Endodermal cell (in vitro differentiated cells): ENCODE measurements around the gene DICER1. TPM values are rescaled to one million over a fixed set of nuclear protein-coding genes. Genes with fewer than 3 reads are reported as not detected.

Experiments
- DNase-seq: peaks from one replicate; pipeline ENCODE4 v3.0.0-alpha.2; 2017
- H3K27ac ChIP-seq: 2 replicates; pipeline ENCODE4 v1.5.1; 2013; ENCODE audit warnings: mild to moderate bottlenecking, low read depth, low read length, moderate library complexity
- H3K27me3 ChIP-seq: 2 replicates; pipeline ENCODE4 v1.6.1; 2013; ENCODE audit warnings: mild to moderate bottlenecking, low read length, moderate library complexity; ENCODE audit not compliant: insufficient read depth, control insufficient read depth, poor library complexity, severe bottlenecking
- H3K36me3 ChIP-seq: 2 replicates; pipeline ENCODE4 v1.7.0; 2013; ENCODE audit warnings: mild to moderate bottlenecking, low read length, moderate library complexity; ENCODE audit not compliant: control insufficient read depth, insufficient read depth
- H3K4me1 ChIP-seq: one replicate; pipeline ENCODE4 v1.7.0; 2013; ENCODE audit warnings: low read length; ENCODE audit not compliant: control insufficient read depth, insufficient read depth
- H3K4me3 ChIP-seq: 2 replicates; pipeline ENCODE4 v1.5.1; 2013; ENCODE audit warnings: mild to moderate bottlenecking, low read length, moderate library complexity
- H3K9ac ChIP-seq: 2 replicates; pipeline ENCODE4 v1.6.1; 2013; ENCODE audit warnings: mild to moderate bottlenecking, low read length, moderate library complexity; ENCODE audit not compliant: poor library complexity, severe bottlenecking; ENCODE audit errors: extremely low read depth
- H3K9me3 ChIP-seq: 2 replicates; pipeline ENCODE4 v1.6.1; 2013; ENCODE audit warnings: mild to moderate bottlenecking, low read length, moderate library complexity; ENCODE audit not compliant: control insufficient read depth
- H3K27ac Mint-ChIP-seq: 2 replicates; pipeline ENCODE4 v1.8.0; 2020; ENCODE audit warnings: mixed read lengths
- H3K27me3 Mint-ChIP-seq: 2 replicates; pipeline ENCODE4 v1.8.0; 2021; ENCODE audit warnings: mild to moderate bottlenecking, mixed read lengths; ENCODE audit not compliant: insufficient read depth
- H3K36me3 Mint-ChIP-seq: 2 replicates; pipeline ENCODE4 v1.8.0; 2020; ENCODE audit warnings: low read depth, mixed read lengths
- H3K4me1 Mint-ChIP-seq: 2 replicates; pipeline ENCODE4 v1.8.0; 2020; ENCODE audit warnings: mixed read lengths
- H3K4me3 Mint-ChIP-seq: 2 replicates; pipeline ENCODE4 v1.8.0; 2020; ENCODE audit warnings: mild to moderate bottlenecking, moderate library complexity, mixed read lengths
- H3K9me3 Mint-ChIP-seq: 2 replicates; pipeline ENCODE4 v1.8.0; 2020; ENCODE audit warnings: mild to moderate bottlenecking, mixed read lengths
- CTCF ChIP-seq: fragments of 200-600 bp; sonication (generic); conservative IDR thresholded peaks from 2 replicates; pipeline ENCODE4 v1.5.0; 2021; ENCODE audit warnings: antibody characterized with exemption, mild to moderate bottlenecking
- WGBS, 2 experiments: methylation state at CpG; one replicate each; pipeline versions ENCODE4 v1.1.5 to v1.1.7; 2013; ENCODE audit warnings: missing lambda C conversion rate in 2 of 2, mixed read lengths in 1 of 2; ENCODE audit not compliant: insufficient coverage in 1 of 2, insufficient read length in 1 of 2; 5-methylcytosine and 5-hydroxymethylcytosine counted together
- total RNA-seq, 2 donors: library from RNA; stranded (reverse); fragmentation: NEBNext Ultra II Directional in 1 of 2; extraction: Animal tissue kit (Norgen Biotek cat#: 25700) in 1 of 2; gene quantifications; 2 replicates in 1 of 2; 3 replicates in 1 of 2; pipeline ENCODE4 v1.2.1, GENCODE V29; 2021

DICER1 gene
- total RNA-seq, 2 donors from 2014 or later, result 66.1 to 69.2 TPM

- Mint-ChIP-seq H3K9me3 (no peaks in the 10 kb centered on the region), H3K4me3 (no peak overlapping the region), H3K36me3 (peaks cover 43% of the 10 kb centered on the region), H3K27ac (no peak overlapping the region), H3K27me3 (no peaks in the 10 kb centered on the region), H3K4me1 (no peaks in the 10 kb centered on the region)
- Histone ChIP-seq H3K27ac (no peak overlapping the region), H3K9me3 (no peaks in the 10 kb centered on the region), H3K9ac (no peak overlapping the region), H3K4me3 (no peak overlapping the region), H3K4me1 (no peaks in the 10 kb centered on the region), H3K27me3 (no peaks in the 10 kb centered on the region), H3K36me3 (peaks cover 70% of the 10 kb centered on the region)
- no peak for DNase-seq
- no peak for TF ChIP-seq CTCF
- WGBS, 2 experiments, result 91 to 93% methylated on average over 5 to 7 of the region's 10 CpGs
These were observed 55.3 kb downstream of the DICER1 start for GRCh38 chr14:95101736-95102679.

- 29% methylated on average over 3 of the region's 3 CpGs; no CpG with 5 or more reads in 1 of the 2 experiments for WGBS, 2 experiments
- no peaks in the 10 kb centered on the region for H3K27me3 Mint-ChIP-seq
- no peak overlapping the region for H3K27ac Mint-ChIP-seq
- peak; percentile 83 for DNase-seq
- Histone ChIP-seq H3K36me3 (peaks cover 60% of the 10 kb centered on the region), H3K9ac (no peak overlapping the region), H3K27ac (no peak overlapping the region), H3K9me3 (no peaks in the 10 kb centered on the region), H3K4me3 (no peak overlapping the region), H3K27me3 (no peaks in the 10 kb centered on the region), H3K4me1 (no peaks in the 10 kb centered on the region)
- no peak overlapping the region for H3K4me3 Mint-ChIP-seq
- no peaks in the 10 kb centered on the region for H3K9me3 Mint-ChIP-seq
- H3K4me1 Mint-ChIP-seq, result no peaks in the 10 kb centered on the region
- peak; percentile 95 for TF ChIP-seq CTCF
- peaks cover 49% of the 10 kb centered on the region for H3K36me3 Mint-ChIP-seq
These were observed 58.2 kb downstream of the DICER1 start for GRCh38 chr14:95098984-95099599.

DNA sequence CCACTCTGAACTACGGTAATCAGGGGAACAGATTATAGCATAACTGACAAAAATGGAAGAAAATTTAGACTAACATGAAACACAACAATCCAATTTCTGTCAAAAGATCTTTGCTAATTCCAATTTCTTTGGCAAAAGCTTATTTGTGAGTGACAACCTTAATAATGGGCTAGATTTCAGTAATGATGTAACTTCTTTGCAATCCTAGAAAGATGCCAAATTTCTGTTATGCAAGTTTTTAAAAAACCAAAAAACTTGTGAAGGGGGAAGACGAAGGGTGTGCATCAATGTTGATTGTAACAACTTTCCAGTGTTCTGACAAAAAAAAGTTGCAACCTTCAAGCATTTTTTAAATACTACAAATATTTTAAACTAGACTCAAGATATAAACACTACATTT, 59.9 kb downstream of the DICER1 start:
- no peaks in the 10 kb centered on the region for H3K27me3 Mint-ChIP-seq
- no peaks in the 10 kb centered on the region for H3K4me1 Mint-ChIP-seq
- Histone ChIP-seq H3K9ac (no peak overlapping the region), H3K9me3 (no peaks in the 10 kb centered on the region), H3K4me1 (no peaks in the 10 kb centered on the region), H3K36me3 (peaks cover 60% of the 10 kb centered on the region), H3K27ac (no peak overlapping the region), H3K4me3 (no peak overlapping the region), H3K27me3 (no peaks in the 10 kb centered on the region)
- H3K9me3 Mint-ChIP-seq, result no peaks in the 10 kb centered on the region
- peaks cover 46% of the 10 kb centered on the region for H3K36me3 Mint-ChIP-seq
- TF ChIP-seq CTCF, result no peak
- no peak overlapping the region for H3K4me3 Mint-ChIP-seq
- 94 to 100% methylated on average over 1 to 2 of the region's 2 CpGs for WGBS, 2 experiments
- no peak for DNase-seq
- H3K27ac Mint-ChIP-seq, result no peak overlapping the region
